ENCODE results near the gene HIVEP3.

The HIVEP3 gene

DNA sequence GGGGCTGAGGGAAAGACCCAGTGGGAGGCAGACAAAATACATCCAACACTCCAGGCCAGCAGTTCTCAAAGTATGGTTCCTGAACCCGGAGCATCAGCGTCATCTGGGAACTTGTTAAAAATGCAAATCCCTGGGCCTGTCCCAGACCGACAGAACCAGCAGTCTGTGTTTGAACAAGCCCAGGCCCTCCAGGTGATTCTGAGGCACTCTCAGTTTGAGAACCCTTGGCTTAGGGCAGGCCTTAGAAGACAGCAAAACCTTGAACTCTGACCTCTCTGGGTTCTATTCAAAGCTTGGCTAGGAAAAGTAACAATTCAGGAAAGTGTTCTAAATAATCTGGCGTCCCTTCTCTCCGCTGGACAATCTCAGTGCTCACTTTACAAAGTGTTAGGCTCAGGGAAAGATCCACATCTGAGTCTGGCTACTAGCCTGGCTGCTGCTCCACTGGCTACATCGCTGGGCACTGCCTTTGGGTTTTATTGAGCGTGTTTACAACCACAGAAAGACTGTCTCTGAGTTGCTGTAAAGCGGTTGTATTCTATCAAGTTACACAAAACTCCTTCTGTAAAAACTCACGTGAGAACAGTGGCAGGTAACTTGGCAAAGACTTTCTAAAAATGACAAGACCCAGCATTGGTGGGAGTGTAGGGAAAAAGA, 166.1 kb downstream of the HIVEP3 start:
- no peak for TF ChIP-seq POLR2A (IDR thresholded peaks at IDR 0.05; ENCODE audit: extremely low read depth, insufficient read length)
- TF ChIP-seq MYC (IDR thresholded peaks at IDR 0.05; ENCODE audit: low read depth, low read length): no peak
- TF ChIP-seq CTCF (IDR thresholded peaks at IDR 0.05; ENCODE audit: low read depth, low read length): no peak
- TF ChIP-seq, protein P1, sequence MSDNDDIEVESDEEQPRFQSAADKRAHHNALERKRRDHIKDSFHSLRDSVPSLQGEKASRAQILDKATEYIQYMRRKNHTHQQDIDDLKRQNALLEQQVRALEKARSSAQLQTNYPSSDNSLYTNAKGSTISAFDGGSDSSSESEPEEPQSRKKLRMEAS (IDR thresholded peaks at IDR 0.05; ENCODE audit: low read depth, low read length): no peak
- H3K4me3 ChIP-seq (ENCODE audit: low read depth, low read length): no peak overlapping the region
- DNase-seq (ENCODE audit: low read depth): no peak

DNA sequence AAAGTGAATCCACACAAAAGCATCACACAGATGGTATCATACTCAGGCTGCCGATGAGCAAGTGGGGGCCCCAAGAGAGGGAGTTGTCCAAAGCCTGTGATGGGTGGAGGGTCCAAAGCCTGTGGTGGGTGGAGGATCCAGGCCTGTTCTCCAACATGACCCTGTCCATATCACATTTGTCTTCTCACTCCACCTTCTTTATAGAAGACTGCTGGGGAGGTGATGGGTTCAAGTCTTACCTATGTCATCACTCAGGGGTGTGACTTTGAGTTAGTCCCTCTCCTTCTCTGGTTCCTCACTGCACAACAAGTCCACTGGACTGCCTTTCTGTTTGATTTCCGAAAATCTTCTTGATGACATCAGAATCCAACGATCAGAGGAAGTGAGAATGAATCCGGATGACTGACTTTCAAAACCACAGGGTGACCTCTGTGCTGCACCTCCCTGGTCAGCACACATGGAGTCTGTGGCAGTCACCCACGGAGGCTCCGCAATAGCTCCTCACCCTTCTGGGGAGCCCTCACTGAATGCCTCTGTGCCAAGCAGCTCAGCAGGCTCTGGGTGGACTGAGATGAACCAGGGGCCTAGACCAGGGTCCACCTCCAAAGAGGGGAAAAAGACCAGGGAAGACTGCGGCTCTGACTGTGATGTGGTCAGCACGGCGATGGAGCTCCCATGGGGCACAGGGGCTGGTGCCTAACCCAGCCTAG, 166.8 kb downstream of the HIVEP3 start:
- H3K4me3 ChIP-seq (ENCODE audit: low read depth, low read length): no peak overlapping the region
- no peak for TF ChIP-seq MYC (IDR thresholded peaks at IDR 0.05; ENCODE audit: low read depth, low read length)
- TF ChIP-seq, protein P1 (IDR thresholded peaks at IDR 0.05; ENCODE audit: low read depth, low read length): no peak
- DNase-seq (ENCODE audit: low read depth): peak; percentile 76

DNA sequence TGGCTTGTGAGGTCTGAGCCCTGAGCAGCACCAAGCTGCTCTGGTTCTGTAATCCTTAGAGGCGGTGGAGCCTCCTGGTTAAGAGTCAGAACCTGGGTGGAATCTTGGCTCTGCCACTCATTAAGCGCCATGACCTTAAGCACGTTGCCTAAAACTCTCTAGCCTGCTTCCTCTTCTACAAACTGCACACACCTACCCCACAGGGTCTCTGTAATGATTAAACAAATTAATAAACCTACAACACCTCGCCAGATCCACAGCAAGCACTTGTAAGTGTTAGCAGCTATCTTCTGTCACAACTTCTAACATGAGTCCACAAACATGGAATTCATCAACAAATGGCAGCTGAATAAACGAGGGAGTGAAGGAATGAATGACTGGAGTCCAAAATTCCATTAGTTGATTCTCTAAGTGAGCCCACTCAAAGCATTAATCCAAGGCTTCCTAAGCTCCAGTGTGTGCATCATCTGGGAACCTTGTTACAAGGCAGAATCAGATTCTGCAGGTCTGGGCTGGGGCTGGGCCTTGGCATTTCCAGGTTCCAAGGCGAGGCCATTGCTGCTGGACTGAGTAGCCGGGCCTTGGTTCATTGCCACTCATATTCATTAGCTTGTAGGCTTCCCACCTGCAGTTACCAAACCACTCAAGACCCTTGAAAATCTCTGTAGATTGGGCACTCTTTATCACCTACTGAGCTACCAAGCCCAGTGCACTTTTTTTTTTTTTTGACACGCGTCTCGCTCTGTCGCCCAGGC, 168.6 kb downstream of the HIVEP3 start:
- no peak for TF ChIP-seq POLR2A (IDR thresholded peaks at IDR 0.05; ENCODE audit: extremely low read depth, insufficient read length)
- TF ChIP-seq, protein P1 (IDR thresholded peaks at IDR 0.05; ENCODE audit: low read depth, low read length): no peak
- DNase-seq (ENCODE audit: low read depth): no peak
- no peak overlapping the region for H3K4me3 ChIP-seq (ENCODE audit: low read depth, low read length)

DNA sequence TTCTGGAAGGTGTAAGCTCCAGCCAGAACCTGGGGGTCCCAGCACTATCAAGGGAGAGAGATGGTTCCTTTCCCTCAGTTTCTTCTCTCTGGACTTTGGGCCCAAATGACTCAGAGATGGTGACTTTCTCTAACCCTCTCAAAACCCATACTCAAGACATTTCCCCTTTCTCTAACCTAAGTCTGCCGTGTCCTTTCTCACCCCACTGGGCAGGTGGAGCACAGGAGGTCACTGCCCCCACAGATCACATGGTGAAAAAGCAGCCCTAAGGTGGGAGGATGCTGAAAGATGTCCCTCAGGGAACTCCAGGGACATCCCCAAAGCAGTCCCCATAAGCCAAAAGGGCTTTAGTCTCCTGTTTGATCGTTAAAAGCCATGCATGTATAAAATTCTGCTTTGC, 173.7 kb downstream of the HIVEP3 start:
- DNase-seq (ENCODE audit: low read depth): no peak
- TF ChIP-seq POLR2A (IDR thresholded peaks at IDR 0.05; ENCODE audit: extremely low read depth, insufficient read length) (no peak), MYC (IDR thresholded peaks at IDR 0.05; ENCODE audit: low read depth, low read length) (no peak), CTCF (IDR thresholded peaks at IDR 0.05; ENCODE audit: low read depth, low read length) (no peak)
- TF ChIP-seq, protein P1 (IDR thresholded peaks at IDR 0.05; ENCODE audit: low read depth, low read length): no peak
- H3K4me3 ChIP-seq (ENCODE audit: low read depth, low read length): no peak overlapping the region

DNA sequence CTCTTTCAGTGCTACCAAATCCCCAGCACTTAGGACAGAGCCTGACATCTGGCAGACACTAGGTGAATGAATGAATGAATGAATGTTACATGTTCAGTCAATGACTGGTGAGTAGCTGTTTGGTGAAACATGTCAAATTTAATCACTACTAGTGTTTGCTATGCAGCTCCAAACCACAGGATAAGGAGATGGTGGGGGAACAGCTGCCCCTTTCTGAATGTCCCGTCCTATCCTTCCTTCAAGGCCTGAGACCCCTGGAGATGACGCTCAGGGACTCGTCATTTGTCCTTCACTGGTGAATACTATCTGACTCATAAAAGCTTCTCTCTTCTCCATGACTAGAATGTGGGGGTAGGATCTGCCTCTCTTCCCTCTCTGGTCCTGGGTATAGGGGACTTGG, 175.4 kb downstream of the HIVEP3 start:
- TF ChIP-seq CTCF (IDR thresholded peaks at IDR 0.05; ENCODE audit: low read depth, low read length): no peak
- TF ChIP-seq POLR2A (IDR thresholded peaks at IDR 0.05; ENCODE audit: extremely low read depth, insufficient read length): no peak
- TF ChIP-seq, protein P1 (IDR thresholded peaks at IDR 0.05; ENCODE audit: low read depth, low read length): no peak
- no peak for TF ChIP-seq MYC (IDR thresholded peaks at IDR 0.05; ENCODE audit: low read depth, low read length)
- no peak overlapping the region for H3K4me3 ChIP-seq (ENCODE audit: low read depth, low read length)
- DNase-seq (ENCODE audit: low read depth): no peak

DNA sequence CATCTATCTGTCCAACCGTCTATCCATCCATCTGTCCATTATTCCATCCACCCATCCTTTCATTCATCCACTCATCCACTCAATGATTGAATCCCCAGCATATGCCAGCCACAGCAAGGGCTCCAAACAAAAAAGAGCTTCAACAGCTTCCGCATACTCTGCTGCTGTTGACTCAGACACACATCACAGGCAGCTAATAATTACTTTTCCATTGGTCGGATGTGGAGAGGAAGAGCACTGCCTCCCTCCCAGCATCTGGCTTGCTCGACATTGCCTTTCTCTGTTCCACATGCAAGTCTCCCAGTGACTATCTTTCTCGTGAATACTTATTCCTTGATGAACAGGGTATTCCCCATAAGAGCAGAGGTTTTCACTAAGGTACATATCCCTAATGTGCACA, 176.5 kb downstream of the HIVEP3 start:
- no peak for DNase-seq (ENCODE audit: low read depth)
- TF ChIP-seq MYC (IDR thresholded peaks at IDR 0.05; ENCODE audit: low read depth, low read length): no peak
- TF ChIP-seq, protein P1 (IDR thresholded peaks at IDR 0.05; ENCODE audit: low read depth, low read length): no peak
- no peak for TF ChIP-seq CTCF (IDR thresholded peaks at IDR 0.05; ENCODE audit: low read depth, low read length)
- no peak for TF ChIP-seq POLR2A (IDR thresholded peaks at IDR 0.05; ENCODE audit: extremely low read depth, insufficient read length)
- no peak overlapping the region for H3K4me3 ChIP-seq (ENCODE audit: low read depth, low read length)
